Osteoblast (primary cell): Measurements from ENCODE around the gene FAM228B. TPM values are rescaled to one million over a fixed set of nuclear protein-coding genes. Genes with fewer than 3 reads are reported as not detected.

Source experiments
- DNase-seq: peaks from one replicate; pipeline ENCODE4 v3.0.0; 2011; ENCODE audit warnings: low spot score, mixed read lengths; ENCODE audit not compliant: insufficient read length; ENCODE audit errors: missing footprints
- H2AFZ ChIP-seq: 2 replicates; pipeline ENCODE4 v1.6.0; 2011; ENCODE audit warnings: mild to moderate bottlenecking, low read length
- H3K27ac ChIP-seq: 2 replicates; pipeline ENCODE4 v1.5.1; 2011; ENCODE audit warnings: mild to moderate bottlenecking, low read depth, low read length, moderate library complexity
- H3K27me3 ChIP-seq: 2 replicates; pipeline ENCODE4 v1.6.0; 2012; ENCODE audit warnings: mild to moderate bottlenecking, control low read depth, inconsistent platforms, low read length, moderate library complexity; ENCODE audit not compliant: insufficient read depth
- H3K36me3 ChIP-seq: 2 replicates; pipeline ENCODE4 v1.5.1; 2011; ENCODE audit warnings: mild to moderate bottlenecking, low read length, control low read depth, moderate library complexity; ENCODE audit not compliant: insufficient read depth
- H3K4me1 ChIP-seq: 2 replicates; pipeline ENCODE4 v1.5.1; 2011; ENCODE audit warnings: mild to moderate bottlenecking, low read length, control low read depth, moderate library complexity; ENCODE audit not compliant: insufficient read depth
- H3K4me2 ChIP-seq: 2 replicates; pipeline ENCODE4 v1.6.0; 2011; ENCODE audit warnings: mild to moderate bottlenecking, low read length; ENCODE audit not compliant: insufficient read depth
- H3K4me3 ChIP-seq: fragments of 200-600 bp; sonication (generic); 3 replicates; pipeline ENCODE4 v1.5.1; 2012; ENCODE audit warnings: mild to moderate bottlenecking, low read length, inconsistent platforms; ENCODE audit not compliant: insufficient read depth
- H3K79me2 ChIP-seq: 2 replicates; pipeline ENCODE4 v1.6.0; 2012; ENCODE audit warnings: mild to moderate bottlenecking, low read length, control low read depth, inconsistent platforms; ENCODE audit not compliant: insufficient read depth
- H3K9me3 ChIP-seq: 2 replicates; pipeline ENCODE4 v1.5.1; 2011; ENCODE audit warnings: low read depth, low read length, control low read depth
- H4K20me1 ChIP-seq: 2 replicates; pipeline ENCODE4 v1.6.0; 2012; ENCODE audit warnings: mild to moderate bottlenecking, low read length, control low read depth; ENCODE audit not compliant: insufficient read depth
- total RNA-seq: library from RNA; depleted of rRNA; stranded (reverse); fragments of >200 nt; gene quantifications from 2 replicates; pipeline ENCODE4 v1.2.3, GENCODE V29; 2012
- TF ChIP-seq, protein P1 (sequence below): IDR thresholded peaks from 2 replicates; pipeline ENCODE4 v1.5.1; 2011; ENCODE audit warnings: mild to moderate bottlenecking, low read depth, low read length, moderate library complexity; ENCODE audit errors: extremely low read depth

Gene FAM228B
- total RNA-seq, 1 donor: 11.6 TPM

DNA sequence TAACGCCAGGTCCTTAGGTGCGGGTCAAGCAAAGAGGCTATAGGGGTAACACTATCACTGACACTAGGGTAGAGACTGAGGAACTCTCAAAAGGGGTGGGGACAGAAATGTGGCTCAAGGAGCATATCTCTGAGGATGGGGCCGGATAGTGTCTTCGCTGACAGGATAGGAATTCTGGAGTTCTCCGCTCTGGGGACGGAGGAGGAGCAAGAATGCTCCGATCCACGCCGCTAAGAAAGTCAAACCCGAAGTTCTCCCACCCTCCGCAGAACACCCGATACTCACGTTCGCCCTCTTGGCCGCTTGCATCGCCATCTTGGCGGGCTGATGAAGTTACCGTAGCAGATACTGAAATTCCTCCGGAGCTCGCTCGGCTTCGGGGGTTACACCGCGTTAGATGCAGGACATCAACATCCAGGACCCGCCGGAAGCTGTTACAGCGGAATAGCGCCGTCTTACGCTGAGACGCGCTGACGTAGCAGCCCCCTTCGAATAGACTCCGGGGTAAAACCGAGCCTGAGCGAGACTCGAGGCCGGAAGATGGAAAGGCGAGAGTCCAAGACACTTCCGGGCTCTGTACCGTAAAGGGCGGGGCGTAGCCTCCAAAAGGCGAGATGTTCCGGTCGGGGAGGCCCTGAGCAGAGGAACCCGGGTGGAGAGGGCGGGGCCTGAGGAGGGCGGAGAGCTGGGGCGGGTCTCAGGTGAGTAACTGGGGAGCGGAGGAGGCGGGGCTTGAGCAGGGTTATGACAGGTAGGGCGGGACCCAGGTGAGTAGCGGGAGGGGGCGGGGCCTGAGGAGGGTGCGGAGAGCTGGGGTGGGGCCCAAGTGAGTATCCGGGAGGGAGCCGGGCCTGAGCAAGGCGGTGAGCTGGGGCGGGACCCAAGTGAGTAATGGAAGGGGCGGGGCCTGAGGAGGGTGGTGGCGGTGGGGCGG, 47.1 kb upstream of the FAM228B start, which contains the start of gene SF3B6:
TSS of gene SF3B6 (minus strand) at position 412 of the 934 bp plus-strand sequence. CDS start at position 315, 97 bp downstream.
- Histone ChIP-seq H3K4me2 (peak within 1 kb of the TSS; percentile 74), H3K79me2 (peaks cover 38% of the 10 kb centered on the region), H3K36me3 (peaks cover 26% of the 10 kb centered on the region), H2AFZ (peak within 1 kb of the TSS; percentile 98), H3K9me3 (no peaks in the 10 kb centered on the region), H3K4me3 (peak within 1 kb of the TSS; percentile 87), H4K20me1 (peaks cover 7% of the 10 kb centered on the region), H3K4me1 (peaks cover 5% of the 10 kb centered on the region), H3K27ac (peak within 1 kb of the TSS; percentile 81), H3K27me3 (no peaks in the 10 kb centered on the region)
- TF ChIP-seq, protein P1, sequence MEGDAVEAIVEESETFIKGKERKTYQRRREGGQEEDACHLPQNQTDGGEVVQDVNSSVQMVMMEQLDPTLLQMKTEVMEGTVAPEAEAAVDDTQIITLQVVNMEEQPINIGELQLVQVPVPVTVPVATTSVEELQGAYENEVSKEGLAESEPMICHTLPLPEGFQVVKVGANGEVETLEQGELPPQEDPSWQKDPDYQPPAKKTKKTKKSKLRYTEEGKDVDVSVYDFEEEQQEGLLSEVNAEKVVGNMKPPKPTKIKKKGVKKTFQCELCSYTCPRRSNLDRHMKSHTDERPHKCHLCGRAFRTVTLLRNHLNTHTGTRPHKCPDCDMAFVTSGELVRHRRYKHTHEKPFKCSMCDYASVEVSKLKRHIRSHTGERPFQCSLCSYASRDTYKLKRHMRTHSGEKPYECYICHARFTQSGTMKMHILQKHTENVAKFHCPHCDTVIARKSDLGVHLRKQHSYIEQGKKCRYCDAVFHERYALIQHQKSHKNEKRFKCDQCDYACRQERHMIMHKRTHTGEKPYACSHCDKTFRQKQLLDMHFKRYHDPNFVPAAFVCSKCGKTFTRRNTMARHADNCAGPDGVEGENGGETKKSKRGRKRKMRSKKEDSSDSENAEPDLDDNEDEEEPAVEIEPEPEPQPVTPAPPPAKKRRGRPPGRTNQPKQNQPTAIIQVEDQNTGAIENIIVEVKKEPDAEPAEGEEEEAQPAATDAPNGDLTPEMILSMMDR: no peak
- peak; percentile 97 for DNase-seq

- peak overlapping the region; percentile 36 for H3K27ac ChIP-seq
- H3K4me2 ChIP-seq: peak overlapping the region; percentile 74
- DNase-seq: peak; percentile 63
Measured at GRCh38 chr2:24076849-24077534, 46.3 kb upstream of the FAM228B start.

DNA sequence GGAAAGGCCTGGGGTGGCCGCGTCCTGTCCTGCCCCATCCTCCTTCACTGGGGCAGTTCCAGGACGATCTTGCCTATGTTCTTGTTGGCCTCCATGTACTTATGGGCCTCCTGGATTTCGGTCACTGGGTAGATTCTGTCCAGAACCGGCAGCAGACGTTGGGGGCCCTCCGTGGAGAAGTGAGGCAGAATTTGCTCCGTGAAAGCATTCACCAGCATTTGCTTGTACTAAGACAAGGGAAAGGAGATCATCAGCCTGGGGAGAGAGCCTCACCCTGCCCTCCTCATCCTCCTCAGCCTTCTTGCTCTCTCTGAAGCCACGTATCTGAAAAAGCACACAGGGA, 45.8 kb upstream of the FAM228B start:
- H4K20me1 ChIP-seq: peaks cover 3% of the 10 kb centered on the region
- peaks cover 5% of the 10 kb centered on the region for H3K4me1 ChIP-seq
- H3K27me3 ChIP-seq: no peaks in the 10 kb centered on the region
- TF ChIP-seq, protein P1: no peak
- peaks cover 27% of the 10 kb centered on the region for H3K36me3 ChIP-seq
- peak overlapping the region; percentile 85 for H2AFZ ChIP-seq
- peak overlapping the region; percentile 36 for H3K27ac ChIP-seq
- no peak for DNase-seq
- peak overlapping the region; percentile 74 for H3K4me2 ChIP-seq
- H3K9me3 ChIP-seq: no peaks in the 10 kb centered on the region
- H3K79me2 ChIP-seq: peaks cover 28% of the 10 kb centered on the region
- H3K4me3 ChIP-seq: peak overlapping the region; percentile 87

More at GRCh38 chr2:24076849-24077534, 46.3 kb upstream of the FAM228B start:
- peaks cover 3% of the 10 kb centered on the region for H4K20me1 ChIP-seq
- peaks cover 27% of the 10 kb centered on the region for H3K36me3 ChIP-seq
- H3K27me3 ChIP-seq: no peaks in the 10 kb centered on the region
- peak overlapping the region; percentile 85 for H2AFZ ChIP-seq
- H3K4me1 ChIP-seq: peaks cover 5% of the 10 kb centered on the region
- TF ChIP-seq, protein P1: no peak
- peaks cover 33% of the 10 kb centered on the region for H3K79me2 ChIP-seq
- no peaks in the 10 kb centered on the region for H3K9me3 ChIP-seq
- peak overlapping the region; percentile 87 for H3K4me3 ChIP-seq
